CD4-positive, alpha-beta memory T cell (primary cell): ENCODE data around the gene PJVK. TPM values are rescaled to one million over a fixed set of nuclear protein-coding genes. Genes with fewer than 3 reads are reported as not detected.

ENCODE experiments used
- CTCF ChIA-PET: fragments of 350-600 bp; sonication (Branson Sonifier 250); formaldehyde crosslinking; loops from one replicate; lab custom pipeline; 2021; ENCODE audit warnings: inconsistent platforms; ENCODE audit not compliant: partially characterized antibody; lab: Charles Lee
- POLR2A ChIA-PET: fragments of 350-600 bp; sonication (Branson Sonifier 250); formaldehyde crosslinking; loops from one replicate; lab custom pipeline; 2021; ENCODE audit not compliant: partially characterized antibody; lab: Charles Lee
- DNase-seq, 5 donors: peaks; one replicate each; pipeline versions ENCODE4 v3.0.0 to v3.0.0-alpha.2; 2020 to 2022; ENCODE audit warnings: mixed read lengths in 1 of 5
- H3K27ac ChIP-seq: one replicate; pipeline ENCODE4 v1.7.0; 2013; ENCODE audit warnings: low read depth, low read length
- H3K27me3 ChIP-seq: 2 replicates; pipeline ENCODE4 v1.7.0; 2013; ENCODE audit warnings: mild to moderate bottlenecking, low read length, moderate library complexity; ENCODE audit not compliant: insufficient read depth
- H3K36me3 ChIP-seq: 2 replicates; pipeline ENCODE4 v1.7.0; 2013; ENCODE audit warnings: mild to moderate bottlenecking, low read length, moderate library complexity; ENCODE audit not compliant: insufficient read depth
- H3K4me1 ChIP-seq: 2 replicates; pipeline ENCODE4 v1.7.0; 2013; ENCODE audit warnings: mild to moderate bottlenecking, low read length, moderate library complexity; ENCODE audit not compliant: insufficient read depth
- H3K4me3 ChIP-seq, 2 donors: one replicate each; pipeline ENCODE4 v1.7.0; 2013; ENCODE audit warnings: low read length in 2 of 2, mild to moderate bottlenecking in 1 of 2
- H3K9me3 ChIP-seq, 2 donors: one replicate each; pipeline ENCODE4 v1.7.0; 2013; ENCODE audit warnings: low read length in 2 of 2, control low read depth in 1 of 2; ENCODE audit not compliant: control insufficient read depth in 1 of 2
- H3K27ac Mint-ChIP-seq, 7 donors: one replicate each; pipeline ENCODE4 v1.8.0; 2020 to 2021; ENCODE audit warnings: mixed read lengths in 7 of 7, mild to moderate bottlenecking in 6 of 7, inconsistent platforms in 3 of 7, moderate library complexity in 3 of 7
- H3K27me3 Mint-ChIP-seq, 2 donors: one replicate each; pipeline ENCODE4 v1.8.0; 2020 to 2021; ENCODE audit warnings: mixed read lengths in 2 of 2
- H3K36me3 Mint-ChIP-seq, 2 donors: one replicate each; pipeline ENCODE4 v1.8.0; 2020 to 2021; ENCODE audit warnings: mixed read lengths in 2 of 2, inconsistent platforms in 1 of 2, mild to moderate bottlenecking in 1 of 2
- H3K4me1 Mint-ChIP-seq, 4 donors: one replicate each; pipeline ENCODE4 v1.8.0; 2020 to 2021; ENCODE audit warnings: mixed read lengths in 4 of 4, mild to moderate bottlenecking in 1 of 4
- H3K4me3 Mint-ChIP-seq, 8 donors: one replicate each; pipeline ENCODE4 v1.8.0; 2020 to 2021; ENCODE audit warnings: mixed read lengths in 8 of 8, mild to moderate bottlenecking in 7 of 8, moderate library complexity in 6 of 8, inconsistent platforms in 3 of 8
- H3K9me3 Mint-ChIP-seq, 8 donors: one replicate each; pipeline ENCODE4 v1.8.0; 2020 to 2021; ENCODE audit warnings: mixed read lengths in 8 of 8, mild to moderate bottlenecking in 5 of 8, inconsistent platforms in 3 of 8, moderate library complexity in 1 of 8
- intact Hi-C: fragments of 100-400 bp; cut with micrococcal nuclease; formaldehyde crosslinking; loops from one replicate; pipeline ENCODE4 v1.15.1; 2023
- polyA plus RNA-seq, 2 donors: library from polyadenylated mRNA; unstranded; fragments of 300-500 nt; fragmentation: Illumina TruSeq; gene quantifications; one replicate each; pipeline ENCODE4 v1.2.3, GENCODE V29; 2021
- total RNA-seq, 2 experiments: library from RNA; stranded (reverse); gene quantifications; one replicate each; pipeline ENCODE4 v1.2.3, GENCODE V29; 2021

The PJVK gene
- total and polyA plus RNA-seq, 4 experiments from 2014 or later: 0.23 to 4.1 (median 2.0) TPM

- Mint-ChIP-seq H3K9me3 (no peaks in the 10 kb centered on the region), H3K36me3 (peaks cover 28 to 39% of the 10 kb centered on the region in 2 donors), H3K27ac (peak overlapping the region in 4 of 7 donors; percentile 19 to 66 (median 42)), H3K27me3 (no peaks in the 10 kb centered on the region), H3K4me1 (peaks cover 41 to 75% (median 60%) of the 10 kb centered on the region in 4 donors), H3K4me3 (peak overlapping the region in 1 of 8 donors; percentile 3)
- DNase-seq: no peak
- CTCF ChIA-PET: no interaction called here
- Histone ChIP-seq H3K4me3 (no peak overlapping the region), H3K9me3 (no peaks in the 10 kb centered on the region), H3K27me3 (no peaks in the 10 kb centered on the region), H3K36me3 (no peaks in the 10 kb centered on the region), H3K27ac (no peak overlapping the region), H3K4me1 (peaks cover 52% of the 10 kb centered on the region)
- POLR2A ChIA-PET: interaction anchor here (1.1 kb wide), 1 partner anchor 34 kb away, joined by 3 read pairs; the partner anchor contains the start of genes PJVK and PRKRA
- intact Hi-C loops: no loop called here
Observed at GRCh38 chr2:178484245-178485041, 33.3 kb downstream of the PJVK start.

DNA sequence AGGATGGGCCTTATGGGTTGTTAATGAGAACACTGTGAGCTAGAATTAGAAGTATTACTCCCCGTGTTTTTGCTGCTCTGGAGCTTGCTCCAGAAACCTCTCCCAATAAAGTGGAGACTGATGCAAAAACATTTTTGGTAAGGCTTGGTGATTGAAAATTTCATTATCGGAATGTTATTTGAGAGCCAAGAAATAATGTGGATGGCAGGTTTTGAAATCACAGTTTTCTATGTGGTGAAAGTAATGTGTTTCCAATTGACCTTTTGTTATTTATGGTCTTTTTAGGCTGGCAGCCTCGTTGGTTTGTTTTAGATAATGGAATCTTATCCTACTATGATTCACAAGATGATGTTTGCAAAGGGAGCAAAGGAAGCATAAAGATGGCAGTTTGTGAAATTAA is 34.2 kb downstream of the PJVK start:
- Mint-ChIP-seq H3K9me3 (no peaks in the 10 kb centered on the region), H3K27me3 (no peaks in the 10 kb centered on the region), H3K4me3 (no peak overlapping the region), H3K27ac (peak overlapping the region in 1 of 7 donors; percentile 65), H3K36me3 (peaks cover 35 to 47% of the 10 kb centered on the region in 2 donors), H3K4me1 (peaks cover 40 to 78% (median 57%) of the 10 kb centered on the region in 4 donors)
- no peak for DNase-seq
- H3K4me3 ChIP-seq: no peak overlapping the region
- POLR2A ChIA-PET: interaction anchor here (1.1 kb wide), 1 partner anchor 34 kb away, joined by 3 read pairs; the partner anchor contains the start of genes PJVK and PRKRA
- H3K36me3 ChIP-seq: no peaks in the 10 kb centered on the region
- no peaks in the 10 kb centered on the region for H3K27me3 ChIP-seq
- CTCF ChIA-PET: no interaction called here
- intact Hi-C loops: no loop called here
- no peak overlapping the region for H3K27ac ChIP-seq
- H3K4me1 ChIP-seq: peaks cover 46% of the 10 kb centered on the region
- H3K9me3 ChIP-seq: no peaks in the 10 kb centered on the region

- no peaks in the 10 kb centered on the region for H3K27me3 ChIP-seq
- no peak overlapping the region for H3K27ac Mint-ChIP-seq
- no peaks in the 10 kb centered on the region for H3K4me1 ChIP-seq
- H3K27me3 Mint-ChIP-seq: no peaks in the 10 kb centered on the region
- no peak for DNase-seq
- no peak overlapping the region for H3K27ac ChIP-seq
- H3K9me3 ChIP-seq: no peaks in the 10 kb centered on the region
- POLR2A ChIA-PET: interaction anchor here (2.2 kb wide), 1 partner anchor 10 kb away, joined by 8 read pairs; the partner anchor contains the start of gene PLEKHA3
- no peak overlapping the region for H3K4me3 Mint-ChIP-seq
- H3K9me3 Mint-ChIP-seq: no peaks in the 10 kb centered on the region
- H3K4me3 ChIP-seq: no peak overlapping the region
- CTCF ChIA-PET: interaction anchor here (1.4 kb wide), 1 partner anchor 12 kb away, joined by 5 read pairs; the partner anchor contains the start of gene PLEKHA3
- peaks cover 40% of the 10 kb centered on the region for H3K36me3 ChIP-seq
- peaks cover 8 to 26% (median 17%) of the 10 kb centered on the region in 4 donors for H3K4me1 Mint-ChIP-seq
- peaks cover 58 to 74% of the 10 kb centered on the region in 2 donors for H3K36me3 Mint-ChIP-seq
- intact Hi-C loops: no loop called here
Observed at GRCh38 chr2:178491612-178492011, 40.4 kb downstream of the PJVK start.

DNA sequence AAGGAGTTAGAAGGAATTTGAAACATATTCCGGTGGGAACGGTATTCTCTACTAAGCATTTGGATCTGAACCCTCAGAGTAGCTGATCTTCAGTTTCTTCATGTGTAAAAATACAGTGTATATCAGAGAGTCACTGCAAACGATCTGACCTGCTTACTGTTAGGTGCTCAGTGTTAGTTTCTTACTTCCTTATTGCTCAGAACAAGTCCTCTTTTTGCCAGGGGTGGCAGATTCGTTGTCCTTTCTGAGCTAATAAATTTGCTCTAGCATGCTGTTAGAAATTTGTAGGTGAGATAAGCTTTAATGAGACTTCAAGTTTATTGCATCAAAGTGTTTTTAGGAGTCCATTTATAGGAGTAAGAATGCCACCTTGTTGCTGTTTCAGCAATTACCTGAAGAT is 44.9 kb downstream of the PJVK start:
- Mint-ChIP-seq H3K36me3 (peaks cover 57 to 74% of the 10 kb centered on the region in 2 donors), H3K27ac (no peak overlapping the region), H3K9me3 (no peaks in the 10 kb centered on the region), H3K27me3 (no peaks in the 10 kb centered on the region), H3K4me3 (no peak overlapping the region), H3K4me1 (peaks cover 0 to 3% (median under 1%) of the 10 kb centered on the region in 4 donors)
- Histone ChIP-seq H3K27ac (no peak overlapping the region), H3K27me3 (no peaks in the 10 kb centered on the region), H3K4me1 (no peaks in the 10 kb centered on the region), H3K36me3 (peaks cover 59% of the 10 kb centered on the region), H3K9me3 (no peaks in the 10 kb centered on the region), H3K4me3 (no peak overlapping the region)
- ChIA-PET POLR2A (interaction anchor here (1.2 kb wide), 1 partner anchor 45 kb away, joined by 3 read pairs; the partner anchor contains the start of genes PJVK and PRKRA), CTCF (interaction anchor here (1.2 to 2.5 kb wide), 3 partner anchors 27 to 97 kb away, joined by 3 to 11 read pairs (median 4); no protein-coding TSS in a partner anchor)
- no peak for DNase-seq
- intact Hi-C loops: loop anchor here (2.0 kb wide), 1 partner anchor 17 kb away; the partner anchor contains the start of gene FKBP7

- no peak overlapping the region for H3K27ac ChIP-seq
- no peaks in the 10 kb centered on the region for H3K27me3 ChIP-seq
- ChIA-PET POLR2A (interaction anchor here (1.7 kb wide), 1 partner anchor 47 kb away, joined by 4 read pairs; the partner anchor contains the start of genes PJVK and PRKRA), CTCF (interaction anchor here (0.9 kb wide), 1 partner anchor 16 kb away, joined by 4 read pairs; no protein-coding TSS in a partner anchor)
- H3K9me3 ChIP-seq: no peaks in the 10 kb centered on the region
- H3K36me3 Mint-ChIP-seq: peaks cover 62 to 82% of the 10 kb centered on the region in 2 donors
- no peak for DNase-seq
- peaks cover 0 to 3% (median 0%) of the 10 kb centered on the region in 4 donors for H3K4me1 Mint-ChIP-seq
- H3K27ac Mint-ChIP-seq: peak overlapping the region in 1 of 7 donors; percentile 42
- no peaks in the 10 kb centered on the region for H3K27me3 Mint-ChIP-seq
- no peaks in the 10 kb centered on the region for H3K4me1 ChIP-seq
- intact Hi-C loops: no loop called here
- no peaks in the 10 kb centered on the region for H3K9me3 Mint-ChIP-seq
- no peak overlapping the region for H3K4me3 ChIP-seq
- H3K4me3 Mint-ChIP-seq: no peak overlapping the region
- H3K36me3 ChIP-seq: peaks cover 66% of the 10 kb centered on the region
Observed at GRCh38 chr2:178498137-178498536, 47.0 kb downstream of the PJVK start.

GRCh38 chr2:178499640-178500039 is 48.5 kb downstream of the PJVK start:
- no peak for DNase-seq
- Histone ChIP-seq H3K4me3 (no peak overlapping the region), H3K36me3 (peaks cover 62% of the 10 kb centered on the region), H3K27me3 (no peaks in the 10 kb centered on the region), H3K4me1 (no peaks in the 10 kb centered on the region), H3K27ac (no peak overlapping the region), H3K9me3 (no peaks in the 10 kb centered on the region)
- peak overlapping the region in 2 of 7 donors; percentile 38 to 65 for H3K27ac Mint-ChIP-seq
- intact Hi-C loops: no loop called here
- peaks cover 0 to 3% (median 0%) of the 10 kb centered on the region in 4 donors for H3K4me1 Mint-ChIP-seq
- H3K36me3 Mint-ChIP-seq: peaks cover 52 to 81% of the 10 kb centered on the region in 2 donors
- ChIA-PET CTCF (no interaction called here), POLR2A (interaction anchor here (1.7 kb wide), 1 partner anchor 49 kb away, joined by 4 read pairs; the partner anchor contains the start of genes PJVK and PRKRA)
- H3K4me3 Mint-ChIP-seq: no peak overlapping the region
- no peaks in the 10 kb centered on the region for H3K9me3 Mint-ChIP-seq
- H3K27me3 Mint-ChIP-seq: no peaks in the 10 kb centered on the region

DNA sequence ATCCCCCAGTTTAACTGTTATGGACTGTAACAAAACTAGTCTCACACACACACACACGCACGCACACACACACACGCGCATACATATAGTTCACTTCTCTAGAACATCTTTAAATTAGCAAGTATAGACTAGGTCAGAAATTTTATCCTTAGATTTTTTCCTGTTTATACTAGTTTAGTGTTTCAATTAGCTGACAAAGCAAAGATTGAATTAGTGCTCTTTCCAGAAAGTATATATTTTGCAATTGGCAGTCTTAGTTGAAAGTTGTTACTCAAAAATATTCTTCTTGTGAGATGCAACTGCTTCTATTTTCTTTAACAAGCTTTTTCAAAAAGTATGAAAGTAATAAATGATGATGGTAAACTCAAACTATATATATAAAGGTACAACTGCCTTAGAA is 51.6 kb downstream of the PJVK start:
- Histone ChIP-seq H3K27me3 (no peaks in the 10 kb centered on the region), H3K4me1 (no peaks in the 10 kb centered on the region), H3K36me3 (peaks cover 59% of the 10 kb centered on the region), H3K4me3 (no peak overlapping the region), H3K9me3 (no peaks in the 10 kb centered on the region), H3K27ac (no peak overlapping the region)
- Mint-ChIP-seq H3K27ac (no peak overlapping the region), H3K9me3 (no peaks in the 10 kb centered on the region), H3K4me1 (peaks cover 0 to 5% (median 0%) of the 10 kb centered on the region in 4 donors), H3K27me3 (no peaks in the 10 kb centered on the region), H3K36me3 (peaks cover 35 to 73% of the 10 kb centered on the region in 2 donors), H3K4me3 (no peak overlapping the region)
- intact Hi-C loops: no loop called here
- CTCF ChIA-PET: no interaction called here
- DNase-seq: no peak
- POLR2A ChIA-PET: no interaction called here
